HepG2 (cell line): ENCODE data around the gene DLG4. TPM values are rescaled to one million over a fixed set of nuclear protein-coding genes. Genes with fewer than 3 reads are reported as not detected.
A peak's percentile ranks its signal among the peaks of the same experiment; 100 is the strongest.

ENCODE experiments used
- CREM ChIP-seq, 2 experiments: sonication (generic) in 1 of 2; formaldehyde crosslinking in 1 of 2; IDR thresholded peaks; 2 replicates each; pipeline versions ENCODE4 v1.4.0 to v1.6.1; 2016 to 2020; ENCODE audit warnings: antibody characterized with exemption in 1 of 2, mild to moderate bottlenecking in 1 of 2, missing genetic modification reagents in 1 of 2
- FOXK1 ChIP-seq: sonication (generic); formaldehyde crosslinking; IDR thresholded peaks from 2 replicates; pipeline ENCODE4 v1.4.0; 2020; ENCODE audit warnings: low read depth, missing genetic modification reagents, borderline replicate concordance
- GABPA ChIP-seq, 2 experiments: IDR thresholded peaks; 2 replicates each; pipeline ENCODE4 v1.6.1; 2011 to 2016; ENCODE audit warnings: low read depth in 2 of 2, low read length in 1 of 2, missing biosample characterization in 1 of 2, missing genetic modification characterization in 1 of 2
- HCFC1 ChIP-seq: fragments of 150-350 bp; IDR thresholded peaks from 2 replicates; pipeline ENCODE4 v1.6.1; 2014; ENCODE audit warnings: low read depth, low read length
- HNRNPLL ChIP-seq: fragments of 200-400 bp; formaldehyde crosslinking; IDR thresholded peaks from 2 replicates; pipeline ENCODE4 v1.6.1; 2017; ENCODE audit warnings: mild to moderate bottlenecking, low read depth, low read length; ENCODE audit not compliant: poor library complexity, severe bottlenecking
- HOXA7 ChIP-seq: sonication (generic); formaldehyde crosslinking; IDR thresholded peaks from 2 replicates; pipeline ENCODE4 v1.8.1; 2022; ENCODE audit warnings: mild to moderate bottlenecking, missing genetic modification reagents, moderate library complexity
- HOXD1 ChIP-seq: sonication (generic); formaldehyde crosslinking; IDR thresholded peaks from 2 replicates; pipeline ENCODE4 v1.5.0; 2020; ENCODE audit warnings: missing genetic modification reagents
- MAFK ChIP-seq, 2 experiments: IDR thresholded peaks in 1 of 2; conservative IDR thresholded peaks in 1 of 2; 2 replicates each; pipeline ENCODE4 v1.6.1; 2011; ENCODE audit warnings: improper control_type of control experiment in 2 of 2, low read length in 2 of 2
- MATR3 ChIP-seq: sonication (generic); formaldehyde crosslinking; IDR thresholded peaks from 2 replicates; pipeline ENCODE4 v1.4.0; 2020; ENCODE audit warnings: missing genetic modification reagents
- NR2F1 ChIP-seq, 2 experiments: fragments of 450-650 bp in 1 of 2; formaldehyde crosslinking in 1 of 2; IDR thresholded peaks; 2 replicates each; pipeline versions ENCODE4 v1.5.0 to v1.6.1; 2016 to 2020; ENCODE audit warnings: mild to moderate bottlenecking in 1 of 2, missing compliant biosample characterization in 1 of 2, missing genetic modification reagents in 1 of 2, moderate library complexity in 1 of 2
- SIN3A ChIP-seq: IDR thresholded peaks from 2 replicates; pipeline ENCODE4 v1.6.1; 2011; ENCODE audit warnings: low read depth, mild to moderate bottlenecking, control low read depth, low read length, borderline replicate concordance
- SRSF1 ChIP-seq: fragments of 200-400 bp; formaldehyde crosslinking; optimal IDR thresholded peaks from 2 replicates; pipeline ENCODE3; 2017; ENCODE audit warnings: mild to moderate bottlenecking, low read depth, low read length, moderate library complexity
- THAP11 ChIP-seq: IDR thresholded peaks from 2 replicates; pipeline ENCODE4 v1.6.1; 2016; ENCODE audit warnings: missing biosample characterization, missing genetic modification reagents
- ZBTB49 ChIP-seq: sonication (generic); formaldehyde crosslinking; IDR thresholded peaks from 2 replicates; pipeline ENCODE4 v1.4.0; 2020; ENCODE audit warnings: missing genetic modification reagents, borderline replicate concordance
- ZNF484 ChIP-seq: sonication (generic); formaldehyde crosslinking; IDR thresholded peaks from 2 replicates; pipeline ENCODE4 v1.5.1; 2020; ENCODE audit warnings: mild to moderate bottlenecking, low read depth, missing genetic modification reagents, borderline replicate concordance
- ZNF790 ChIP-seq: sonication (generic); formaldehyde crosslinking; IDR thresholded peaks from 2 replicates; pipeline ENCODE4 v1.8.0; 2022; ENCODE audit warnings: missing genetic modification reagents, mild to moderate bottlenecking, borderline replicate concordance
- polyA plus RNA-seq, 8 experiments: library from polyadenylated mRNA; depleted of rRNA in 3 of 8; stranded (reverse) in 7 of 8; unstranded in 1 of 8; fragments of >200 nt; fragmentation: Illumina TruSeq in 4 of 8; extraction: Trizol in 4 of 8; gene quantifications; 2 replicates each; pipeline versions ENCODE4 v1.2.1 to v1.2.3, GENCODE V29; 2011 to 2016; ENCODE audit warnings: low read depth in 4 of 8, missing spikeins in 1 of 8, mixed read lengths in 1 of 8; ENCODE audit not compliant: insufficient read depth in 1 of 8
- total RNA-seq, 5 experiments: library from RNA; depleted of rRNA; stranded (reverse); fragments of >200 nt; fragmentation: Illumina TruSeq; extraction: Trizol; gene quantifications; 2 replicates each; pipeline ENCODE4 v1.2.3, GENCODE V29; 2016; ENCODE audit warnings: low read depth in 1 of 5
- TF ChIP-seq, protein P1 (sequence below): sonication (generic); formaldehyde crosslinking; IDR thresholded peaks from 2 replicates; pipeline ENCODE4 v1.5.0; 2020; ENCODE audit warnings: missing genetic modification reagents
- TF ChIP-seq, protein P2 (sequence below): sonication (generic); formaldehyde crosslinking; IDR thresholded peaks from 2 replicates; pipeline ENCODE4 v1.5.1; 2020; ENCODE audit warnings: mild to moderate bottlenecking, missing genetic modification reagents, borderline replicate concordance

Gene DLG4
- total and polyA plus RNA-seq, 2 of the 13 experiments (the other 11 are each of a cell fraction or from before 2014, with no cell fraction given), result 0.71 to 4.3 TPM

- TF ChIP-seq ZNF484 (CRISPR knock-in tag) (no peak), HOXD1 (CRISPR knock-in tag) (peak; percentile 78; the same call in 1 of the 2 replicates), ZNF790 (no peak), FOXK1 (peak; percentile 80; the same call in 1 of the 2 replicates), HNRNPLL (no peak), HOXA7 (CRISPR knock-in tag) (peak; percentile 69; the same call in 1 of the 2 replicates), ZBTB49 (no peak), CREM (IDR thresholded peaks at IDR 0.05) (no peak), CREM (CRISPR knock-in tag; IDR thresholded peaks at IDR 0.05) (no peak), GABPA (IDR thresholded peaks at IDR 0.05; ENCODE audit: low read depth, low read length) (no peak), GABPA (CRISPR knock-in tag; IDR thresholded peaks at IDR 0.05; ENCODE audit: low read depth) (peak; percentile 21; the same call in 1 of the 2 replicates), HCFC1 (no peak), NR2F1 (CRISPR knock-in tag; IDR thresholded peaks at IDR 0.05) (peak; percentile 95 to 98), SRSF1 (no peak), THAP11 (CRISPR knock-in tag) (peak; percentile 87), MAFK (conservative IDR thresholded peaks at IDR 0.05 in 1 of 2, IDR thresholded peaks at IDR 0.05 in 1 of 2; ENCODE audit: low read length in 2 of 2) (no peak), MATR3 (CRISPR knock-in tag) (no peak), SIN3A (no peak)
- TF ChIP-seq, protein P1, sequence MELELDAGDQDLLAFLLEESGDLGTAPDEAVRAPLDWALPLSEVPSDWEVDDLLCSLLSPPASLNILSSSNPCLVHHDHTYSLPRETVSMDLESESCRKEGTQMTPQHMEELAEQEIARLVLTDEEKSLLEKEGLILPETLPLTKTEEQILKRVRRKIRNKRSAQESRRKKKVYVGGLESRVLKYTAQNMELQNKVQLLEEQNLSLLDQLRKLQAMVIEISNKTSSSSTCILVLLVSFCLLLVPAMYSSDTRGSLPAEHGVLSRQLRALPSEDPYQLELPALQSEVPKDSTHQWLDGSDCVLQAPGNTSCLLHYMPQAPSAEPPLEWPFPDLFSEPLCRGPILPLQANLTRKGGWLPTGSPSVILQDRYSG, result no peak
- TF ChIP-seq, protein P2, sequence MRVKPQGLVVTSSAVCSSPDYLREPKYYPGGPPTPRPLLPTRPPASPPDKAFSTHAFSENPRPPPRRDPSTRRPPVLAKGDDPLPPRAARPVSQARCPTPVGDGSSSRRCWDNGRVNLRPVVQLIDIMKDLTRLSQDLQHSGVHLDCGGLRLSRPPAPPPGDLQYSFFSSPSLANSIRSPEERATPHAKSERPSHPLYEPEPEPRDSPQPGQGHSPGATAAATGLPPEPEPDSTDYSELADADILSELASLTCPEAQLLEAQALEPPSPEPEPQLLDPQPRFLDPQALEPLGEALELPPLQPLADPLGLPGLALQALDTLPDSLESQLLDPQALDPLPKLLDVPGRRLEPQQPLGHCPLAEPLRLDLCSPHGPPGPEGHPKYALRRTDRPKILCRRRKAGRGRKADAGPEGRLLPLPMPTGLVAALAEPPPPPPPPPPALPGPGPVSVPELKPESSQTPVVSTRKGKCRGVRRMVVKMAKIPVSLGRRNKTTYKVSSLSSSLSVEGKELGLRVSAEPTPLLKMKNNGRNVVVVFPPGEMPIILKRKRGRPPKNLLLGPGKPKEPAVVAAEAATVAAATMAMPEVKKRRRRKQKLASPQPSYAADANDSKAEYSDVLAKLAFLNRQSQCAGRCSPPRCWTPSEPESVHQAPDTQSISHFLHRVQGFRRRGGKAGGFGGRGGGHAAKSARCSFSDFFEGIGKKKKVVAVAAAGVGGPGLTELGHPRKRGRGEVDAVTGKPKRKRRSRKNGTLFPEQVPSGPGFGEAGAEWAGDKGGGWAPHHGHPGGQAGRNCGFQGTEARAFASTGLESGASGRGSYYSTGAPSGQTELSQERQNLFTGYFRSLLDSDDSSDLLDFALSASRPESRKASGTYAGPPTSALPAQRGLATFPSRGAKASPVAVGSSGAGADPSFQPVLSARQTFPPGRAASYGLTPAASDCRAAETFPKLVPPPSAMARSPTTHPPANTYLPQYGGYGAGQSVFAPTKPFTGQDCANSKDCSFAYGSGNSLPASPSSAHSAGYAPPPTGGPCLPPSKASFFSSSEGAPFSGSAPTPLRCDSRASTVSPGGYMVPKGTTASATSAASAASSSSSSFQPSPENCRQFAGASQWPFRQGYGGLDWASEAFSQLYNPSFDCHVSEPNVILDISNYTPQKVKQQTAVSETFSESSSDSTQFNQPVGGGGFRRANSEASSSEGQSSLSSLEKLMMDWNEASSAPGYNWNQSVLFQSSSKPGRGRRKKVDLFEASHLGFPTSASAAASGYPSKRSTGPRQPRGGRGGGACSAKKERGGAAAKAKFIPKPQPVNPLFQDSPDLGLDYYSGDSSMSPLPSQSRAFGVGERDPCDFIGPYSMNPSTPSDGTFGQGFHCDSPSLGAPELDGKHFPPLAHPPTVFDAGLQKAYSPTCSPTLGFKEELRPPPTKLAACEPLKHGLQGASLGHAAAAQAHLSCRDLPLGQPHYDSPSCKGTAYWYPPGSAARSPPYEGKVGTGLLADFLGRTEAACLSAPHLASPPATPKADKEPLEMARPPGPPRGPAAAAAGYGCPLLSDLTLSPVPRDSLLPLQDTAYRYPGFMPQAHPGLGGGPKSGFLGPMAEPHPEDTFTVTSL (CRISPR knock-in tag), result peak; percentile 65; the same call in 1 of the 2 replicates
These were observed 63.2 kb downstream of the DLG4 start (continued) for GRCh38 chr17:7156342-7156940.
